PC-3 (cell line): Measurements from ENCODE around the gene SEC14L2. TPM values are rescaled to one million over a fixed set of nuclear protein-coding genes. Genes with fewer than 3 reads are reported as not detected.
"Not testable (repeated sequence)": the region's sequence is repeated elsewhere in the genome, so short reads cannot be mapped to it uniquely, and the experiment has no call there.

Source experiments
- ATAC-seq: fragments of 200-7000 bp; cut with Tn5 transposase; 2 replicates; pipeline ENCODE4 v1.9.1; 2020; ENCODE audit warnings: mild to moderate bottlenecking, moderate library complexity
- BruUV-seq: library from RNA; stranded (reverse); fragments of 400-500 nt; replicated peaks from 2 replicates; lab custom pipeline; 2021; lab: Mats Ljungman, UMichigan
- CTCF ChIA-PET: fragments of 300-600 bp; sonication (Branson Sonifier 250); formaldehyde crosslinking; loops from one replicate; lab custom pipeline; 2022; ENCODE audit warnings: antibody characterized with exemption; lab: Charles Lee
- POLR2A ChIA-PET: fragments of 300-600 bp; sonication (Branson Sonifier 250); formaldehyde crosslinking; loops from one replicate; lab custom pipeline; 2022; ENCODE audit warnings: antibody characterized with exemption; ENCODE audit not compliant: unreplicated experiment; lab: Charles Lee
- DNase-seq: peaks from one replicate; pipeline ENCODE4 v3.0.0-alpha.2; 2015
- H2AFZ ChIP-seq: fragments of 300-600 bp; sonication (generic); 2 replicates; pipeline ENCODE4 v1.6.0; 2016; ENCODE audit warnings: antibody characterized with exemption, low read length
- H3F3A ChIP-seq: fragments of 300-600 bp; sonication (generic); one replicate; pipeline ENCODE4 v1.6.0; 2017; ENCODE audit warnings: antibody characterized with exemption, low read length, control low read depth, mild to moderate bottlenecking; ENCODE audit not compliant: unreplicated experiment
- H3K27ac ChIP-seq: fragments of 300-600 bp; sonication (generic); 2 replicates; pipeline ENCODE4 v1.5.1; 2016; ENCODE audit warnings: mild to moderate bottlenecking, low read length
- H3K27me3 ChIP-seq: fragments of 300-600 bp; sonication (generic); 2 replicates; pipeline ENCODE4 v1.6.1; 2016; ENCODE audit warnings: low read length, mixed read lengths
- H3K36me3 ChIP-seq: fragments of 300-600 bp; sonication (generic); 2 replicates; pipeline ENCODE4 v1.6.1; 2016; ENCODE audit warnings: low read depth, mixed run types, low read length, mixed read lengths
- H3K4me1 ChIP-seq: fragments of 300-600 bp; sonication (generic); 2 replicates; pipeline ENCODE4 v1.5.1; 2016; ENCODE audit warnings: low read length; ENCODE audit not compliant: insufficient read depth
- H3K4me2 ChIP-seq: fragments of 300-600 bp; sonication (generic); 2 replicates; pipeline ENCODE4 v1.6.0; 2016; ENCODE audit warnings: low read length
- H3K4me3 ChIP-seq: fragments of 300-600 bp; sonication (generic); 2 replicates; pipeline ENCODE4 v1.5.1; 2016; ENCODE audit warnings: mild to moderate bottlenecking, low read length, mixed read lengths
- H3K79me2 ChIP-seq: fragments of 300-600 bp; sonication (generic); 2 replicates; pipeline ENCODE4 v1.6.1; 2017; ENCODE audit warnings: low read length, mixed read lengths
- H3K9ac ChIP-seq: fragments of 300-600 bp; sonication (generic); 2 replicates; pipeline ENCODE4 v1.6.0; 2016; ENCODE audit warnings: mild to moderate bottlenecking, low read length
- H3K9me2 ChIP-seq: fragments of 300-600 bp; sonication (generic); replicated peaks from 2 replicates; pipeline ENCODE4 v1.6.1; 2016; ENCODE audit warnings: mixed run types, low read length, mixed read lengths
- H3K9me3 ChIP-seq: fragments of 300-600 bp; sonication (generic); 2 replicates; pipeline ENCODE4 v1.6.1; 2016; ENCODE audit warnings: low read length, mixed read lengths
- H4K20me1 ChIP-seq: fragments of 300-600 bp; sonication (generic); 2 replicates; pipeline ENCODE4 v1.6.1; 2016; ENCODE audit warnings: low read length, mixed read lengths
- CTCF ChIP-seq: fragments of 300-600 bp; sonication (generic); conservative IDR thresholded peaks from 2 replicates; pipeline ENCODE4 v1.5.1; 2017; ENCODE audit warnings: antibody characterized with exemption, low read depth, mild to moderate bottlenecking, low read length
- EZH2 ChIP-seq: fragments of 300-600 bp; sonication (generic); IDR thresholded peaks from one replicate; pipeline ENCODE4 v1.6.1; 2017; ENCODE audit warnings: antibody characterized with exemption, mild to moderate bottlenecking, low read length; ENCODE audit not compliant: unreplicated experiment
- EZH2phosphoT487 ChIP-seq: fragments of 300-600 bp; sonication (generic); IDR thresholded peaks from 2 replicates; pipeline ENCODE4 v1.6.1; 2018; ENCODE audit warnings: mild to moderate bottlenecking, antibody characterized with exemption, low read length, borderline replicate concordance
- intact Hi-C: fragments of 100-400 bp; cut with micrococcal nuclease; formaldehyde crosslinking; loops from 2 replicates; pipeline ENCODE4 v1.9.0; 2023
- total RNA-seq: library from RNA; depleted of rRNA; stranded (reverse); fragments of >200 nt; gene quantifications from 2 replicates; pipeline ENCODE4 v1.2.3, GENCODE V29; 2014

The SEC14L2 gene
- total RNA-seq, 1 experiment from 2014 or later: 16.8 TPM

- H3K4me2 ChIP-seq: no peak overlapping the region
- POLR2A ChIA-PET: no interaction called here
Measured at GRCh38 chr22:30399718-30400117, 2.9 kb downstream of the SEC14L2 start.

DNA sequence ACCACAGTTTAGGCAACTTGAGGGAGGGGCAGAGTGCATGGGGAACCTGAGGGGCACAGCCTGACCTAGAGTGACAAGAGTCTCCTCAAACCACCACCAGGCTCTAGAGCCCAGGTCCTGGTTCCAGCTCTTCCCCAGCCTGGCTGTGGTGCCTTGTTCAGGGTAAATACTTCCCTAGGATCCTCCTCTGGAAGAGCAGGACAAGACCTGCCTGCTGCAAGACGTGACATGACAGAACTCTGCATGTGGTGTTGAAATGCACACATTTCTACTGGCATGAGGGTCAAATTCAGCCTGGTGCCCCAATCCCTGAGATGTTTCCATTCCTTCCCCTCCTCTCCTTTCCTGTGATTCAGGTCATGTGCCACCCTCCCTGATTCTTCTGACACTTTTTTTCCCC is 3.3 kb downstream of the SEC14L2 start:
- H3F3A ChIP-seq: no peaks in the 10 kb centered on the region
- H3K27me3 ChIP-seq: no peaks in the 10 kb centered on the region
- peaks cover 25% of the 10 kb centered on the region for H3K79me2 ChIP-seq
- H3K4me3 ChIP-seq: no peak overlapping the region
- ATAC-seq (no peak), DNase-seq (no peak)
- no peak overlapping the region for H3K27ac ChIP-seq
- intact Hi-C loops: no loop called here
- H3K9me3 ChIP-seq: no peaks in the 10 kb centered on the region
- ChIA-PET POLR2A (no interaction called here), CTCF (no interaction called here)
- peaks cover 8% of the 10 kb centered on the region for H3K4me1 ChIP-seq
- no peak overlapping the region for H2AFZ ChIP-seq
- no peak overlapping the region for H3K9ac ChIP-seq
- TF ChIP-seq CTCF (no peak), EZH2 (no peak), EZH2phosphoT487 (no peak)
- BruUV-seq: no TSS peak
- no peaks in the 10 kb centered on the region for H3K36me3 ChIP-seq
- peaks cover 6% of the 10 kb centered on the region; the same call in 1 of the 2 replicates for H4K20me1 ChIP-seq
- H3K9me2 ChIP-seq: no peaks in the 10 kb centered on the region
- H3K4me2 ChIP-seq: no peak overlapping the region

More at GRCh38 chr22:30399718-30400117, 2.9 kb downstream of the SEC14L2 start:
- TF ChIP-seq CTCF: no peak
- Histone ChIP-seq H3K9me2 (no peaks in the 10 kb centered on the region), H3K79me2 (peaks cover 25% of the 10 kb centered on the region), H3K36me3 (no peaks in the 10 kb centered on the region), H3K4me1 (peaks cover 8% of the 10 kb centered on the region), H3K9ac (no peak overlapping the region), H3K4me3 (no peak overlapping the region), H3F3A (no peaks in the 10 kb centered on the region), H3K9me3 (no peaks in the 10 kb centered on the region), H3K27me3 (no peaks in the 10 kb centered on the region), H3K27ac (no peak overlapping the region), H4K20me1 (peaks cover 6% of the 10 kb centered on the region; the same call in 1 of the 2 replicates), H2AFZ (no peak overlapping the region)
- DNase-seq: no peak
- CTCF ChIA-PET: no interaction called here
- ATAC-seq: no peak
- no TSS peak for BruUV-seq
- intact Hi-C loops: no loop called here

DNA sequence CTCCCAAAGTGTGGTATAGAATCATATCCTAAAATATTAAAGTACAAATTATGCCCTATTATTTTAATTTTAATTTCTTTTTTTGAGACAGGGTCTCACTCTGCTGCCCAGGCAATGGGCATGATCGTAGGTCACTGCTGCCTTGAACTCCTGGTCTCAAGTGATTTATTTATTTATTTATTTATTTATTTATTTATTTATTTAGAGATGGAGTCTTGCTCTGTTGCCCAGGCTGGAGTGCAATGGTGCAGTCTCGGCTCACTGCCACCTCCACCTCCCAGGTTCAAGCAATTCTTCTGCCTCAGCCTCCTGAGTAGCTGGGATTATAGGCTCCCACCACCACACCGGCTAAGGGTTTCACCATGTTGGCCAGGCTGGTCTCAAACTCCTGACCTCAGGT is 4.2 kb downstream of the SEC14L2 start:
- H3K9me2 ChIP-seq, H4K20me1 ChIP-seq, H3K27me3 ChIP-seq, H2AFZ ChIP-seq, H3K9me3 ChIP-seq, BruUV-seq, H3K9ac ChIP-seq, H3F3A ChIP-seq, H3K36me3 ChIP-seq, ATAC-seq, H3K27ac ChIP-seq, CTCF ChIA-PET, intact Hi-C loops, DNase-seq, H3K4me1 ChIP-seq, POLR2A ChIA-PET, H3K4me3 ChIP-seq, H3K4me2 ChIP-seq: not testable (repeated sequence)
- peaks cover 25% of the 10 kb centered on the region for H3K79me2 ChIP-seq
